ENCODE results near the gene SLC2A5. TPM values are rescaled to one million over a fixed set of nuclear protein-coding genes. Genes with fewer than 3 reads are reported as not detected.
"Not testable (repeated sequence)": the region's sequence is repeated elsewhere in the genome, so short reads cannot be mapped to it uniquely, and the experiment has no call there.

Gene SLC2A5, protein sequence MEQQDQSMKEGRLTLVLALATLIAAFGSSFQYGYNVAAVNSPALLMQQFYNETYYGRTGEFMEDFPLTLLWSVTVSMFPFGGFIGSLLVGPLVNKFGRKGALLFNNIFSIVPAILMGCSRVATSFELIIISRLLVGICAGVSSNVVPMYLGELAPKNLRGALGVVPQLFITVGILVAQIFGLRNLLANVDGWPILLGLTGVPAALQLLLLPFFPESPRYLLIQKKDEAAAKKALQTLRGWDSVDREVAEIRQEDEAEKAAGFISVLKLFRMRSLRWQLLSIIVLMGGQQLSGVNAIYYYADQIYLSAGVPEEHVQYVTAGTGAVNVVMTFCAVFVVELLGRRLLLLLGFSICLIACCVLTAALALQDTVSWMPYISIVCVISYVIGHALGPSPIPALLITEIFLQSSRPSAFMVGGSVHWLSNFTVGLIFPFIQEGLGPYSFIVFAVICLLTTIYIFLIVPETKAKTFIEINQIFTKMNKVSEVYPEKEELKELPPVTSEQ
- polyA plus RNA-seq (ENCODE audit: insufficient read length) = 19.5 TPM

DNA sequence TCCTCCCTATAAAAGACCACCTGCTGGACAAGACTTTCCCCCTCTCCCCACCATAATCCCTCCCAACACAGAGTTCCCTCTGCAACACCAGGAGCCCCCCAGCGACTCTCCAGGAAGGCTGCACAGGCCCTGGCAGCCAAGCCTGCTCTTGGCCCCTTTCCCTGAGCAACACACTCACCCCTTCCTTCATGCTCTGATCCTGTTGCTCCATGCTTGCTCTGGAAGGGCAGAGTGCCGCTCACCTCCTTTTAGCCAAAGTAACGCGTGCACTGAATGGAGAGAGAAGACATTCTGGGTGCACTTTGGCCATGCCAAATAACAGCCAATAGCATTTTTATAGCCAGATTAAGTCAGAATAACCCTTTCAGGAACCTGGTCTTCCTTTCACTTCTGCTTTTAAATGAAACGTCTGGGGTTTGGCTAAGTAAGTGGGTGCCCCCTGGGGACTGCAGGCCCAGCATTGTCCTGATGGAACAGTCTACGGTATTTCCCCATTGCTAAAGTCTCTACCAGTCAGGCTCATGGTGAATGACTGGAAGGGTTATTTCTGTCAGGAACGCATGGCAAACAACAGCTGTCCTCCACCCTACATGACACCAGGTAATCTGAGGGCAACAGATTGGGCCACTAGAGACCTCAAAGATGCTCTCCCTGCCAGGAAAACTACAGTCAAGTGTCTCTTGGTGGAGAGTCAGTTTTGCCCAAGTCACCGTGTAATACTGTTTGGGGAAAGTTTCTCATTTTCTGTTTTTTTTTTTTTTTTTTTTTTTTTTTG, at the start of gene SLC2A5:
Gene SLC2A5 (minus strand): TSS at position 310 of the 775 bp plus-strand sequence. CDS start 99 bp downstream, at position 211.
- DNase-seq = no peak

DNA sequence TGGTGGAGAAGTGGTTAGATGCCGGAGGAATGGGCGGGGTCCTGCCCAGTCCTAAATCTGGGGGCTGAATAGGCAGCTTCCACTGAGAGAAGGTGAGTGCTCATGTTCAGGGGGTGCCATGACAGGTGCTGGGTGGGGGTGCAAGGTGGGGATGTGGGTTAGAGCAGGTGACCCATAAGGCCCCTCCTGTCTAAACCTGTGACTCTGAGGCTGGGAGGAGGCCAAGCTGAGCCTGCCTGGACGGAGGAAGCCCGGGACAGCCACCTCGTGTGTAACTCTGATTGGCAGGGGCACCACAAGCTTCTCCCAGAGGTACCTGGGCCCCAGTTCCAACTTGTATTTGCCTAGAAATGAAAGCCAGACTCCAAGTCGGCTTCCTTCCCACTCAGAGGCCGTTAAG, 48.8 kb upstream of the SLC2A5 start:
- DNase-seq = no peak

DNA sequence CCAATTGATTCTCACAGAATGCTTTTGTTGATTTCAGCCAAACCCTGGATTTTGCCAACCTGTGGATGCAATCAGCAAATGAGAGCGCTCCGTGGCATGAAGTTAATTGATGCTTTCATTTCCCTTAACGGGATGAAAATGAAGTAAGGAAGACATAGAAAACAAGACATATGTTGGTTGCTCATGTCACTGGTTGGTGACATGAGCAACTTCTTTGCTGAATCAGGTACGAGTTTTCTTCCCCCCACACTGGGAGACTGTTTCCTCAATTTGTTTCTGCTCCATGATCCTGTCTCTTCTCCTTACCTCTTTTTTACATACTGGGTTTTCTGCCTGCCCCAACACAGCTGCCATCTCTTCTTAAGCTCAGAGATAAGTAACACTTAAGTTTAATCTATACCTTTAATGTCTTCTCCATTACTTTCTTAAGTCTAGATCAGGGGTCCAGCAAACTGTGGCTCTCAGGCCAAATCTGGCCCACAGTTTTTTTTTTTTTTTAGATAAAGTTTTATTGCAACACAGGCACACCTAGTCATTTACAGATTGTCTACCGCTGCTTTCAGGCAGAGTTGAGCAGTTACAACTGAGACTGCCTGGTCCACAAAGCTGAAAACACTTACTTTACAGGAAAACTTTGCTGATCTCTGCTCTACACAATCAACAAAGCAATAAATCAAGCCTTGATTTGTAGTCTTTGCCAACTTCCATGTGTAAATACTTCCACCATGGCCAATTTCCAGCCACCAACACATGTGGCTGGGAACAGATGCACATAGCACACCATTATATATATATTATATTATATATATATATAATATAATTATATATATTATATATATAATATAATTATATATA, 46.1 kb upstream of the SLC2A5 start:
- no peak for DNase-seq

DNA sequence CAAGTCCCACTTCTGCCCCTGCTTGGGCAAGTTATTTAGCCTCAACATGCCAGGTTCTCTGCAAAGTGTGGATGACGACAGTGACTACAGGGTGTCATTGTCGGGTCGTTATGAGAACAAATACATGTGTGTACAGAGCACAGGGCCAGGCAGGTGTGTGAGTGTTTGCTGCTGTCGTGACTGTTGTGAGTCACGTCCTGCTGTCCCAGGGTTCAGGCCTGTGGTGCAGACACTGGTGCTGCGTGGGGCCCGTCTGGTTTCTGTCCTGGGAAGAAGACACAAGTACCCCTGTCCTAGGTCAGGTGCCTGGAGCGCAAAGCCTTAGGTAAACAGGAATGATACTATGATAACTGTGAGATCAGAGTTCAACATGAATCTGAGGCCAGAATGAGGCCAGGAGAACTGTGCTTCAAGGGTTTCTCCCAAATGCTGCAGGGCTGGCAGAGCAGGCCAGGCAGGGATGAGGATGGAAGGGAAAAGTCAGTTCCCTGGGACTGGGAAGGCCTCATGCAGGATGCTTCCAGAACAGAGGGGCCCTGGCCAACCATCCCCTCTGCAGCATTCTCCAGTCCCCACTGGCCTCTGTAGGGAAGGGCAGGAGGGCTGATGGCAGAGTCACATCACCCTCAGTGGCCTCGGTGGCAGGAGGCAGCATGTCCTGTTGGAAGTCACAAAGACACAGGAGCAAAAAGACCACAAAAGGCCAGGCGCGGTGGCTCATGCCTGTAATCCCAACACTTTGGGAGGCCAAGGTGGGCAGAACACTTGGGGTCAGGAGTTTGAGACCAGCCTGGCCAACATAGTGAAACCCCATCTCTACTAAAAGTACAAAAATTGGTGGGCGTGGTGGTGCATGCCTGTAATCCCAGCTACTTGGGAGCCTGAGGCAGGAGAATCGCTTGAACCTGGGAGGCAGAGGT, 43.8 kb upstream of the SLC2A5 start:
- DNase-seq = no peak

DNA sequence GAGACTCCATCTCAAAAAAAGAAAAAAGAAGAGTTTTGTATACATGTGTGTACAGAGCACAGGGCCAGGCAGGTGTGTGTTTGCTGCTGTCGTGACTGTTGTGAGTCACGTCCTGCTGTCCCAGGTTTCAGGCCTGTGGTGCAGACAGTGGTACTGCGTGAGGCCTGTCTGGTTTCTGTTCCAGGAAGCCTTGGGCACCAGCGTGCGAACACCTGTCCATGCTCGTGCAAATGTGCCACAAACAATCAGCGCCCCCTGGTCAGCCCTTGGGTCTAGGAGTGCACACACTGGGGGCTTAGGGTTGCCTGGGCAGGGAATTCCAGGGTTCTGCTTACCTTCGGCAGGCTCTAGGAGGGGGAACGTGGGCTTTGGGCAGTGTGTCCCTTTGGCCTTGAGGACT, 42.5 kb upstream of the SLC2A5 start:
- DNase-seq = no peak

DNA sequence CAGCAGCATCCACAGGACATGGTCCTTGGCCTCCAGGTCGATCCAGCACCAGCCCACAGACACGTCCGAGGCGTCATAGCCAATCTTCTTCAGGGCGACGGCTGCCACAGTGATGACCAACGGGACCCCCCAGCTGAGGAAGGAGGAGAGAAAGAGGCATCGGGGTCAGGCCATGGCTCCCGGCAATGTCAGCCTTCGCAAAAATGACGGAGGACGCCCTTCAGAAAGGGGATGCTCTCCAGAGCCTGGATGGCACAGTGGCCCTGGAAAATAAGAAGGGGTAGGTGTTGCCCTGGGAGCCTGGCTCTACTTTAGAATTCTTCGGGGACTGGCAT, 41.9 kb upstream of the SLC2A5 start:
- DNase-seq = no peak

DNA sequence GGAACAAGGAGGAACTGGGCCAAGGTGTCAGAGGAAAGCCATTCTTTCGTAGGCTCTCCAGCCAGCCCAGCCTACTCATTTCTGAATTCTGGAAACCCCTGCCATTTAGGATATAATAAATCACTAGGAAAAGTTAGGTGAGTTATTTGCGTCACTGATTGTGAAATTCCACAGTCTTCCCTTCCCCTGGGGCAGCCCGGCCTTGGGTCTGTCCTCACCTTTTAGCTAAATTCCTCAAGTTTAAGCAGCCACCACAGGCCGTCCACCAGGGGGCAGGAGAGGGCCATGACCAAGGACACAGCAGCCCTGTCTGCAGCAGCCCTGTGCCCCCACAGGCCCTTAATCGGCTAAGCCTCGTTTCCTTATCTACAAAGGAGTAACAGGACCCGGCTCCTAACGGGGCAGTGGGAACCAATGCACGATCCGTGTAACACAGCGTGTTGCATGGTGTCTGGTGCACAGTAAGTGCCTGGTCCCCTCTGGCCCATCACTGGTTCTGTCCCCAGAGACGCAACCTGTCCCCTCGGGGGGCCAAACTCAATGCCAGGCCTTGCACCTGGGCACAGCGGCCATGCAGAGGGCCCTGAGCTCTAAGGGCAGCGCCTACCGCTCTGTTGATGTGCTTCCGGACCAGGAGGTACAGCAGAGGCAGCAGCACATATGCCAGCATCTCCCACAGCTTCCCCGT, 41.4 kb upstream of the SLC2A5 start:
- DNase-seq = peak; percentile 83

DNA sequence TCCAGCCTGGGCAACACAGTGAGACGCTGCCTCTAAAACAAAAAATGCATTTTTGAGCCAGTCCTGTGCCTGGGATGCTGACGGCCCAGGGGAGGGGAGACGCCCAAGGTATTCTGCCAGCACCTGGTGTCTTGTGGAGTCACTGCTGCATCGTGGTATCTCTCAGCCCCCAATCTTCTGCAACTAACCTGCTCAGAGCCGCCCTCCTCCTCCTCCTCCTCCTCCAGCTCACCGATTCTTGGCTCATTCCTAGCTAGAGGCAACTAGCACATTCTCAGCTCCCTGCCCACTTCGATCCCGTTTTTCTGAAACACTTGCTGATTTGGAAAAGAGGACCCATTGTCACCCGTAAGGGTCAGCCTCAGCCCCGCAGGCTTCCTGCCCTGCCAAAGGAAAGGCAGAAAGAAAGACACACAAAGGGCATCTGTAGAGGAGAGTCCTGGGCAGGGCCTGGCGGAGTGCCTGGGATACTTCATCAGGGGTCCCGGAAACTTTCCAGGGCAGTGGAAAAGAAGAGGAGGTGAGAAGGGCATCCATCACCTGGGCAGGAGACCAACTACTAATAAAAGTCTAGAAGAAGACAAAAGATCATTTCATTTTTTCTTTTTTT, 38.7 kb upstream of the SLC2A5 start:
- DNase-seq = no peak

DNA sequence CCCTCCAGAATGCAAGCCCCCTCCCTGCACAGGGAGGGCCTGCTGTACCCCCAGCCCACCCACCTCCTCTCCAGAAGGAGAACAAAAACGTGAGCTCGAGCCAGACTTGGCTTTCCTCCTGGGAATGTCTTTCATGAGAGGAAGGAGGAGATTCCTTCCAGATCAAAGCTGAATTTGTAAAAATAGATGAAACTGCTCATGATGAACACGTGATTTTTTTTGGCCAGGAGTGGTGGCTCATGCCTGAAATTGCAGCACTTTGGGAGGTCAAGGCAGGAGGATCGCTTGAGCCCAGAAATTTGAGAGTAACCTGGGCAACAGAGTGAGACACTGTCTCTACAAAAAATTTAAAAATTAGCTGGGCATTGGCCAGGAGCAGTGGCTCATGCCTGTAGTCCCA, 37.7 kb upstream of the SLC2A5 start:
- DNase-seq = no peak

DNA sequence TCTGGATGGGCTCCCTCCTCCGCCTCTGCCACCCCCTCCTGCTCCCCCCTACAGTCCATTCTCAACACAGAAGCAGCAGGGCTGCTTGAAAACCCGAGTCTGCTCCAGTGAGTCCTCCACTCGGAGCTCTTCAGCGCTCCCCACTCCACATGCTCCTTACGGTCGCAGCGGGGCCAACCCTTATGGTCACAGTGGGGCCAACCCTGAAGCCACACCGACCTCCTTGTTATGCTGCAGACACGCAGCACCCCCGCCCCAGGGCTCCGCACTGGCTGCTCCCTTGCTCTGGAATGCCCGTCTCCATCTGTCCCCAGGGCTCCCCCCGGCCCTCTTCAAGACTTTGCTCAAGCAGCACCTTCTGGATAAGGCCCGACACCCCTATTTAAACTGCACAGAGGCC, 36.9 kb upstream of the SLC2A5 start:
- DNase-seq = no peak

DNA sequence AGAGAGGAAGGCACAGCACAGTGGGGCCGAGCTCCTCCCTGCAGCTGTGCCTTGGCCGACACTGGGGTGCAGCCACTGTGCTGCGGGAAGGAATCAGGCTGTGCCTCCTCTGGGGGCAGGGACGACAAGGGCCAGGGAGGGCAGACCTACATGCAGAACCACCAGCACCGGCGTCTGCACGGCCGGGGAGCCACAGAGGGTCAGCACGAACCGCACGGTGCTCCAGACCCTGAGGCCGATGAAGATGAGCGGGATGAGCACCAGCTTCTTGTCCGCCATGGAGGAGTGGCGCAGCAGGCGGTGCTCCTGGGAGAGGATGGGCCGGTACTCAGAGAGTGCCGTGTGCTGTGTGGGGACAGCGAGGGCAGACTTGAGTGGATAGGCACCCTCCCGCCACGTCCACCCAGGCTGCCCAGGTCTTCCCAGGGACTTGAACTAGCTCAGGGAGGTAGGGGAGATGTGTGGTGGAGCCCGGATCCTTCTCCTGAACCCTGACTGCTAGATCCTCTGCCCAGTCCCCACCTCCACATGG, 36.0 kb upstream of the SLC2A5 start:
- DNase-seq = no peak

DNA sequence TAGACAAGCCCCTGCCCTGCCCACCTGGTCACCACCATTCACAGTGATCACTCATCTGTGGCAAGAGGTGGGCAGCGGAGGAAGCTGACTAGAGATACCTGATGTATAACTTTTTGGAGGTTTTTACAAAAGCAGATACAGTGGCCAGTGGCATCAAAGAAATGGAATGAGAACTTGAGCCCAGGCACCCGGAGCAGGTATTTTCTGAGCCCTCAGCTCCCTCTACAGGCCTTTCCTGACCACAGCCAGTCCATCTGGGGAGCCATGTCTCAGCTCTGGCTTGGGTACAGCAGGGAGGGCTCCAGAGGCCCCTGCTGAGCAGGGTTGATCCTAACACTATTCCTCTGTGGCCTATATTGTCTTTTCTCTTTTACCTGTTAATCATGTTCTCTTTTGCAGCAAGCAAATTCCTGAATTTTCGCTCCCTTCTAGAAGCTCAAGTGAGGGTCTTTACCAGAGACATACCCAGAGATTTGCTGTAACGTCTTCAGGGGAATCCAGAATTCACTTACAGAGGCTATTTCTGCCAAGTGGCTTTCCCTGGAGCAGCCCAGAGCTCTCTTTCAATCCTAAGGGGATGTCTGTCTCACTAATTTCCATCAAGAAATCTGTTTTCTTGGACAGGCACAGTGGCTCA, 32.2 kb upstream of the SLC2A5 start:
- peak; percentile 39 for DNase-seq

DNA sequence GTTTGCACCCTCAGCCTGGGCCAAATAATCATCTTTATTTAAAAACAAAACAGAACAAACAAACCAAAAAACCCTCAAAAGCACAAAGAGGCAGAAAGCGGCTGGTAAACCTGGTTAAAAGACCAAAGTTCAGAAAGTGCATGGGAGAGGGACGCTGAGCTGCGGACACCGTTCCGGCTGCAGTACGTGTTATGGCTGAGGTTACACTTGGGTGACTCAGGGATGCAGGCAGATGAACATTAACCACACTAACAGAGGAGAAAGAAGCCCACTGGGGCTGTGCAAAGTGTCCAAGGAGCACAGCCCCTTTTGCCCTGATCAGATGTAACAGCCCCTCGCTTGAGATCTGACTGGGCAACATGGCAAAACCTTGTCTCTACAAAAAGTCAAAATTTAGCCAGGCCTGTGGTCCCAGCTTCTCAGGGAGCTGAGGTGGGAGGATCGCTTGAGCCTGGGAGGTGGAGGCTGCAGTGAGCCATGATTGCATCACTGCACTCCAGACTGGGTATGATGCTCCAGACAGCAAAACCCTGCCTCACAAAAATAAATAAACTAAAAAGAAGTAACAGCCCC, 31.1 kb upstream of the SLC2A5 start:
- DNase-seq = no peak

DNA sequence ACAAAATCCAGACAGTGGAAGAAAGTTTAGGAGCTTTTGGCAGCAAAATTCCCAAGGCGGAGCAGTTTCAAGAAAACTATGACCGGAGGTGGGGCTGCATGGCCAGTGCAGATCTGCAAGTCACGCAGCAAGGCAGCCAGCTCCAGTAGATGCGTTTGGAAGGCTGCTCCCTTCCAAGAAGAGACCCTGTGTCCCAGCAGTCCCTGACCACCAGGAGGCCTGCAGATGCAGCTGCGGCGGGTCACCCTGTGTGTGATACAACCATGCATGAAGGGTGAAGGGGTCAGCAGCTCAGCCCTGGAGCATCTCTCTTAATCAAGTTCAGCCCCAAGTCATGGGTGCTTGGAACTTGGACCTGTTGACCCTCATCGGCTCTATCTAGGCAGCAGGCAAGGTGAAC, 30.1 kb upstream of the SLC2A5 start:
- DNase-seq = no peak

DNA sequence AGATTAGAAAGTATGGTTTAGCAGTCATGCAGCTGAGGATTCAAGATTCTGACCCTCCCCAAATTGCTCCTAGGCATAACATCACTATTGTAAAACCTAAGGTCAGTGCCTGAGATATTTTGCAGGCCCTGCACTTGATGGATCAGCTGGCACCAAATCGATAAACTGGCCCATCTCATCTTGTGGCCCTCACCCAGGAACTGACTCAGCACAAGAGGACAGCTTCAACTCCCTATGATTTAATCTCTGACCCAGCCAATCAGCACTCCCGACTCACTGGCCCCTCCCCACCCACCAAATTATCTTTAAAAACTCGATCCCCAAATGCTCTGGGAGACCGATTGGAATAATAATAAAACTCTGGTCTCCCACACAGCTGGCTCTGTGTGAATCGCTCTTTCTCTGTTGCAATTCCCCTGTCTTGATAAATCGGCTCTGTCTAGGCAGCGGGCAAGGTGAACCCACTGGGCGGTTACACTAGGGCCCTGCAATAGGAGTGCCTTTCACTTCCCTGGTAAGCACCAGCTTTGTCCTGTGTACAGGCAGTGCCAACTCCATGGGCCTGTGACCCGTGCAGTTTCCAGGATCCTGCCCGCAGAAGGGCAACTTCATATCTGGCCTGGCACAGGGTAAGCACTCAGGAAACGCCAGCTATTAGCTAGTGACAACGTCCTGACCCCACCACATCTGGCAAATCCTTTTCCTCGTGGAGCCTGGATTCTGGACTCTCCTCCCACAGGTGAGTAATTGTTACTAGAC, 28.7 kb upstream of the SLC2A5 start:
- DNase-seq = no peak

DNA sequence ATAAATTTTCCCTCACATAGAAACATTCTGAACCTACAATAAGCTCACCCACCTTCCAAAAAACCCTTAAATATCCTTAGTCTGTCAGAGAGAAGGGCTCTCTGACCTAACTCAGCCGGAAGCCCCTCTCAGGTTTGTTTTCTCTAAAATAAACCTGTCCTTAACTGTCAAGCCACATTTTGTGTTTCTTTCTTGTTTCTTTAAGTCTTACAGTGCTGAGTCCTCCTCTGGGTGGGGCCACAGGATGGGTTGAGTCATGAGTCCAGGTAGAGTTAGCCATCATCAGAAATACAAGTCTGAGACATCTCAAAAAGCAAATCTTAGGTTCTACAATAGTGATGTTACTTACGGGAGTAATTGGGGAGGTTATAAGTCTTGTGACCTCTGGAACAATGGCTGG, 26.4 kb upstream of the SLC2A5 start:
- DNase-seq = no peak

DNA sequence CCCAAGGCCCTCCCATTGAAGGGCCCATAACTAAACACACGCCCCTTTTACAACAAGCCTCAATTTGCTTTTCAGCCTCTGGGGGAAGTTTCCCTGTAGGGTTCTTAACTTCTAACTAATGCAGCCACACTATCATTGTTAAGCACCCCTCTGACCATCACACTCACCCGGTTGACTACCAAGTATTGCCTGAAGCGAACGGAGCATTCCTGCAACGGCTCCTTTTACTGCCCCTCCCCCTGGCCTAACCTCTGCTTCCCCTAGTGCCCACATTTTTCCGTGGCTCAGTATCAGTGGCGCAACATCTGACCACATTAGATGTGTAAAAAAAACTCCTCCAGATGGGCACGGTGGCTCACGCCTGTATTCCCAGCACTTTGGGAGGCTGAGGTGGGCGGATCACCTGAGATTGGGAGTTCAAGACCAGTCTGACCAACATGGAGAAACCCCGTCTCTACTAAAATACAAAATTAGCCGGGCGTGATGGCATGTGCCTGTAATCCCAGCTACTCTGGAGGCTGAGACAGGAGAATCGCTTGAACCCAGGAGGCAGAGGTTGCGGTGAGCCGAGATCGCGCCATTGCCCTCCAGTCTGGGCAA, 24.7 kb upstream of the SLC2A5 start:
- not testable (repeated sequence) for DNase-seq

DNA sequence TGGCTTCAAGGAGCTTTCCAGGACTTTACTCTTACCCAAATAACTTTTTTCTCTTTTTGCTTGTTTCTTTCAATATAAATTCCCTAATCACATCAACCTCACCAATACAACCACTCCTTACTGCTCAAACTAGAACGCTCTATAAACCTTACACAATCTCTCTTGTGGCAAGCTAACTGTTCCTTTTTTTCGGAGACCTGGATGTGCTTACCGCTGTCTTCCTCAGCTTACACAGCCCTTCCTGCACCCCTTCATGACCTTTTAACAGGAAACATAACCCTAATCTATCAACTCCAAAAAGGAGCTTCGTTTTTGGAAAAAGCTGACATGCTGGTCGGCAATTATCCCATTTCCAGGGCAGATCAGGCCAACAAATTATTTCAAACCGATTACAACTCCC, 24.1 kb upstream of the SLC2A5 start:
- no peak for DNase-seq

Data from hindlimb muscle (tissue), 1 donor.